Left ventricle myocardium inferior (tissue), 1 donor: ENCODE measurements around the gene RFESD. TPM values are rescaled to one million over a fixed set of nuclear protein-coding genes. Genes with fewer than 3 reads are reported as not detected.
A peak's percentile ranks its signal among the peaks of the same experiment; 100 is the strongest.
"Not testable (repeated sequence)": the region's sequence is repeated elsewhere in the genome, so short reads cannot be mapped to it uniquely, and the experiment has no call there.

ENCODE experiments used
- DNase-seq: peaks from one replicate; pipeline ENCODE4 v3.0.0-alpha.2; 2020
- H3K27ac ChIP-seq: fragments of 200-600 bp; replicated peaks from 2 replicates; pipeline ENCODE4 v1.8.0; 2021
- H3K27me3 ChIP-seq: fragments of 200-600 bp; 2 replicates; pipeline ENCODE4 v1.8.0; 2021; ENCODE audit warnings: low read depth
- H3K36me3 ChIP-seq: fragments of 200-600 bp; 2 replicates; pipeline ENCODE4 v1.8.0; 2021
- H3K4me1 ChIP-seq: fragments of 200-600 bp; 2 replicates; pipeline ENCODE4 v1.8.0; 2021
- H3K4me3 ChIP-seq: fragments of 200-600 bp; 2 replicates; pipeline ENCODE4 v1.8.0; 2021; ENCODE audit warnings: mild to moderate bottlenecking, moderate library complexity
- H3K9me3 ChIP-seq: fragments of 200-600 bp; replicated peaks from 2 replicates; pipeline ENCODE4 v1.8.0; 2021
- CTCF ChIP-seq: fragments of 200-600 bp; IDR thresholded peaks from 2 replicates; pipeline ENCODE4 v1.8.0; 2021; ENCODE audit warnings: antibody characterized with exemption, mild to moderate bottlenecking, borderline replicate concordance
- intact Hi-C: fragments of 100-400 bp; cut with micrococcal nuclease; formaldehyde crosslinking; loops from one replicate; pipeline ENCODE4 v1.11.0; 2022
- total RNA-seq: library from RNA; stranded (reverse); fragmentation: NEBNext Ultra II Directional; extraction: Animal tissue kit (Norgen Biotek cat#: 25700); gene quantifications from one replicate; pipeline ENCODE4 v1.2.1, GENCODE V29; 2021
- donor health status: DM: no; HTN: yes; CAD: no; lungs with severe emphysema.

The RFESD gene
- total RNA-seq, 1 donor from 2014 or later, result 2.8 TPM

- Histone ChIP-seq H3K4me3 (no peak overlapping the region), H3K4me1 (peaks cover 13% of the 10 kb centered on the region), H3K27ac (no peak overlapping the region), H3K27me3 (no peaks in the 10 kb centered on the region), H3K36me3 (no peaks in the 10 kb centered on the region), H3K9me3 (no peaks in the 10 kb centered on the region)
- intact Hi-C loops, result no loop called here
- no peak for TF ChIP-seq CTCF
- DNase-seq, result no peak
These were observed 12.5 kb upstream of the RFESD start for GRCh38 chr5:95634081-95634480.

GRCh38 chr5:95638632-95639031, 7.9 kb upstream of the RFESD start:
- intact Hi-C loops, result no loop called here
- Histone ChIP-seq H3K4me1 (no peaks in the 10 kb centered on the region), H3K36me3 (no peaks in the 10 kb centered on the region), H3K27ac (no peak overlapping the region), H3K27me3 (no peaks in the 10 kb centered on the region), H3K4me3 (no peak overlapping the region), H3K9me3 (no peaks in the 10 kb centered on the region)
- no peak for TF ChIP-seq CTCF
- DNase-seq, result no peak

- peaks cover 4% of the 10 kb centered on the region for H3K4me1 ChIP-seq
- H3K27ac ChIP-seq, result no peak overlapping the region
- no peaks in the 10 kb centered on the region for H3K9me3 ChIP-seq
- H3K36me3 ChIP-seq, result no peaks in the 10 kb centered on the region
- DNase-seq, result no peak
- no peak overlapping the region for H3K4me3 ChIP-seq
- TF ChIP-seq CTCF, result no peak
- no peaks in the 10 kb centered on the region for H3K27me3 ChIP-seq
- intact Hi-C loops, result loop anchor here (5.0 kb wide), 1 partner anchor 206 kb away; no protein-coding TSS in a partner anchor
These were observed 4.8 kb upstream of the RFESD start for GRCh38 chr5:95641741-95642220.

- DNase-seq, result no peak
- no peak for TF ChIP-seq CTCF
- H3K9me3 ChIP-seq, result no peaks in the 10 kb centered on the region
- no peak overlapping the region for H3K4me3 ChIP-seq
- peaks cover 16% of the 10 kb centered on the region for H3K4me1 ChIP-seq
- H3K27me3 ChIP-seq, result no peaks in the 10 kb centered on the region
- H3K36me3 ChIP-seq, result no peaks in the 10 kb centered on the region
- H3K27ac ChIP-seq, result no peak overlapping the region
- intact Hi-C loops, result loop anchor here (5.0 kb wide), 1 partner anchor 204 kb away; no protein-coding TSS in a partner anchor
These were observed 3.4 kb upstream of the RFESD start for GRCh38 chr5:95643152-95643551.

GRCh38 chr5:95644351-95645042, 2.1 kb upstream of the RFESD start:
- DNase-seq, result no peak
- no peaks in the 10 kb centered on the region for H3K27me3 ChIP-seq
- intact Hi-C loops, result loop anchor here (5.0 kb wide), 1 partner anchor 203 kb away; no protein-coding TSS in a partner anchor
- peaks cover 16% of the 10 kb centered on the region for H3K4me1 ChIP-seq
- H3K9me3 ChIP-seq, result no peaks in the 10 kb centered on the region
- peak; percentile 76 for TF ChIP-seq CTCF
- peak overlapping the region; percentile 97 for H3K27ac ChIP-seq
- H3K4me3 ChIP-seq, result no peak overlapping the region
- H3K36me3 ChIP-seq, result no peaks in the 10 kb centered on the region

- DNase-seq, H3K36me3 ChIP-seq, intact Hi-C loops, H3K9me3 ChIP-seq, H3K27me3 ChIP-seq: not testable (repeated sequence)
- H3K4me3 ChIP-seq, result peak overlapping the region; percentile 71
- H3K4me1 ChIP-seq, result peaks cover 16% of the 10 kb centered on the region
- peak overlapping the region; percentile 97 for H3K27ac ChIP-seq
These were observed 380 bp upstream of the RFESD start for GRCh38 chr5:95646226-95646568.
